Measurements from ENCODE around the gene RNF213.
"Not testable (repeated sequence)": the region's sequence is repeated elsewhere in the genome, so short reads cannot be mapped to it uniquely, and the experiment has no call there.

RNF213 gene

DNA sequence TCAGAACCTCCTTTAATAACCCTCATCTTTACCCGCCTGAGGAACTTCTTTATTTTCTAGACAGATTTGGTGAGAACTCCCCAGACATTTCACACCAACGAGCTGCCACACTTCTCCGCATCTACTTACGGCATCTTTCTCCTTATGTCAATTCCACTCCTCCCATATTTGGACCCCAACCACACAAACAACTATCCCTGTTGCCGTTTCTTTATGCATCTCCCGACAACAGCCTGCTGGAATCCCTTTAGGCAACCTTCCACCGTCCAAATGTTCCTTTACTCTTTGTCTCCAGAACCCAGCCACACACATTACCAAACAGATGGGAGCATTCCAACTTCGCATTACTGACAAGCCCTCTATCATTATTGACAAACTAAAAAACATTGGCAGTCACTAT lies 145.5 kb downstream of the RNF213 start:
- no peak for TF ChIP-seq EZH2phosphoT487 (IDR thresholded peaks at IDR 0.05; ENCODE audit: low read length)
- H3K4me3 ChIP-seq (ENCODE audit: low read length), result no peak overlapping the region
- H3K27me3 ChIP-seq (replicated peaks; ENCODE audit: insufficient read depth, low read length), result peaks cover 15% of the 10 kb centered on the region
- H3K36me3 ChIP-seq (replicated peaks; ENCODE audit: insufficient read depth, low read length), result no peaks in the 10 kb centered on the region
- DNase-seq, result no peak
- no peak overlapping the region for H3K4me2 ChIP-seq (ENCODE audit: low read depth, low read length)
- no peaks in the 10 kb centered on the region for H3F3A ChIP-seq (ENCODE audit: insufficient read depth, low read length)
- no peaks in the 10 kb centered on the region for H3K9me2 ChIP-seq (replicated peaks; ENCODE audit: insufficient read depth, low read length)
- no peak overlapping the region for H2AFZ ChIP-seq (ENCODE audit: low read length)
- H3K9ac ChIP-seq (ENCODE audit: low read length), result no peak overlapping the region
- no peaks in the 10 kb centered on the region for H3K9me3 ChIP-seq (replicated peaks; ENCODE audit: insufficient read depth, low read length)
- H4K20me1 ChIP-seq (ENCODE audit: insufficient read depth, low read length), result no peaks in the 10 kb centered on the region
- H3K27ac ChIP-seq (ENCODE audit: low read length), result no peak overlapping the region
- no peaks in the 10 kb centered on the region for H3K79me2 ChIP-seq (ENCODE audit: low read length)
- no peaks in the 10 kb centered on the region for H3K4me1 ChIP-seq (ENCODE audit: low read length)

DNA sequence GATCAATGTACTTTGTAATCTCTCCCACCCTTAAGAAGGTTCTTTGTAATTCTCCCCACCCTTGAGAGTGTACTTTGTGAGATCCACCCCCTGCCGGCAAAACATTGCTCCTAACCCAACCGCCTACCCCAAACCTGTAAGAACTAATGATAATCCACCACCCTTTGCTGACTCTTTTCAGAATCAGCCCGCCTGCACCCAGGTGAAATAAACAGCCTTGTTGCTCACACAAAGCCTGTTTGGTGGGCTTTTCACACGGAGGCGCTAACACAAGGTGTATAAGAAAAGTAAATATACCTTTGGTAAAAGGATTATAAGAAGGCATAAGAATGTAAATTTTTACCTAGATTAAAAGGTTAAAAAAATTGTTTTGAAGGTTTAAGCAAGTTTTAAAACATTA lies 147.3 kb downstream of the RNF213 start:
- H3K79me2 ChIP-seq (ENCODE audit: low read length); H2AFZ ChIP-seq (ENCODE audit: low read length); H3K9me2 ChIP-seq (replicated peaks; ENCODE audit: insufficient read depth, low read length); H3K9ac ChIP-seq (ENCODE audit: low read length); H3K4me2 ChIP-seq (ENCODE audit: low read depth, low read length); H3K36me3 ChIP-seq (replicated peaks; ENCODE audit: insufficient read depth, low read length); H3F3A ChIP-seq (ENCODE audit: insufficient read depth, low read length); H3K4me3 ChIP-seq (ENCODE audit: low read length); DNase-seq; H3K27ac ChIP-seq (ENCODE audit: low read length); H4K20me1 ChIP-seq (ENCODE audit: insufficient read depth, low read length); H3K9me3 ChIP-seq (replicated peaks; ENCODE audit: insufficient read depth, low read length); H3K4me1 ChIP-seq (ENCODE audit: low read length): not testable (repeated sequence)
- peaks cover 27% of the 10 kb centered on the region for H3K27me3 ChIP-seq (replicated peaks; ENCODE audit: insufficient read depth, low read length)

DNA sequence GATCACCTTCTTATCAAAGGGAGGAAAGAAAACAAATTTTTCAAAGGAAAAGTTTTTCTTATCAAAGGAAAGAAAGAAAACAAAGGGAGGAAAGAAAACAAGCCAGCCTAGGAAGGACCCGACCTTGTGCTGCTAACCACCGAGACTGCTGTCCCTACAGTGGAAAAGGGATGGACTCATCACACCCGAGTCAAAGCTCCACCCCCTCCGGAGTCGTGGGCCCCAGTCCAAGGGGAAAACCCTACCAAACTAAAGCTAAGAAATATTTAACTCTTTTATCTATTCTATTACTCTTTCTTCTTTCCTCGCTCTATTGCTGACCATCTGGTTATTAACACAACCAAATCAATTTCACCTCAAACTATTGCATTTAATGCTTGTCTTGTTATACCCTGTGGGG lies 148.2 kb downstream of the RNF213 start:
- Histone ChIP-seq H2AFZ (ENCODE audit: low read length) (no peak overlapping the region), H3K9me2 (replicated peaks; ENCODE audit: insufficient read depth, low read length) (no peaks in the 10 kb centered on the region), H3K4me3 (ENCODE audit: low read length) (no peak overlapping the region), H3K4me2 (ENCODE audit: low read depth, low read length) (no peak overlapping the region), H3K9me3 (replicated peaks; ENCODE audit: insufficient read depth, low read length) (no peaks in the 10 kb centered on the region), H3K9ac (ENCODE audit: low read length) (no peak overlapping the region), H3K36me3 (replicated peaks; ENCODE audit: insufficient read depth, low read length) (no peaks in the 10 kb centered on the region), H4K20me1 (ENCODE audit: insufficient read depth, low read length) (no peaks in the 10 kb centered on the region), H3K27ac (ENCODE audit: low read length) (no peak overlapping the region), H3K79me2 (ENCODE audit: low read length) (no peaks in the 10 kb centered on the region), H3K27me3 (replicated peaks; ENCODE audit: insufficient read depth, low read length) (peaks cover 36% of the 10 kb centered on the region), H3K4me1 (ENCODE audit: low read length) (no peaks in the 10 kb centered on the region), H3F3A (ENCODE audit: insufficient read depth, low read length) (no peaks in the 10 kb centered on the region; the same call in 1 of the 2 replicates)
- TF ChIP-seq EZH2 (optimal IDR thresholded peaks at IDR 0.05; ENCODE audit: low read depth, low read length) (no peak), EZH2phosphoT487 (IDR thresholded peaks at IDR 0.05; ENCODE audit: low read length) (no peak)
- TF ChIP-seq, protein P1, sequence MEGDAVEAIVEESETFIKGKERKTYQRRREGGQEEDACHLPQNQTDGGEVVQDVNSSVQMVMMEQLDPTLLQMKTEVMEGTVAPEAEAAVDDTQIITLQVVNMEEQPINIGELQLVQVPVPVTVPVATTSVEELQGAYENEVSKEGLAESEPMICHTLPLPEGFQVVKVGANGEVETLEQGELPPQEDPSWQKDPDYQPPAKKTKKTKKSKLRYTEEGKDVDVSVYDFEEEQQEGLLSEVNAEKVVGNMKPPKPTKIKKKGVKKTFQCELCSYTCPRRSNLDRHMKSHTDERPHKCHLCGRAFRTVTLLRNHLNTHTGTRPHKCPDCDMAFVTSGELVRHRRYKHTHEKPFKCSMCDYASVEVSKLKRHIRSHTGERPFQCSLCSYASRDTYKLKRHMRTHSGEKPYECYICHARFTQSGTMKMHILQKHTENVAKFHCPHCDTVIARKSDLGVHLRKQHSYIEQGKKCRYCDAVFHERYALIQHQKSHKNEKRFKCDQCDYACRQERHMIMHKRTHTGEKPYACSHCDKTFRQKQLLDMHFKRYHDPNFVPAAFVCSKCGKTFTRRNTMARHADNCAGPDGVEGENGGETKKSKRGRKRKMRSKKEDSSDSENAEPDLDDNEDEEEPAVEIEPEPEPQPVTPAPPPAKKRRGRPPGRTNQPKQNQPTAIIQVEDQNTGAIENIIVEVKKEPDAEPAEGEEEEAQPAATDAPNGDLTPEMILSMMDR (IDR thresholded peaks at IDR 0.05; ENCODE audit: low read length), result no peak
- no peak for DNase-seq

DNA sequence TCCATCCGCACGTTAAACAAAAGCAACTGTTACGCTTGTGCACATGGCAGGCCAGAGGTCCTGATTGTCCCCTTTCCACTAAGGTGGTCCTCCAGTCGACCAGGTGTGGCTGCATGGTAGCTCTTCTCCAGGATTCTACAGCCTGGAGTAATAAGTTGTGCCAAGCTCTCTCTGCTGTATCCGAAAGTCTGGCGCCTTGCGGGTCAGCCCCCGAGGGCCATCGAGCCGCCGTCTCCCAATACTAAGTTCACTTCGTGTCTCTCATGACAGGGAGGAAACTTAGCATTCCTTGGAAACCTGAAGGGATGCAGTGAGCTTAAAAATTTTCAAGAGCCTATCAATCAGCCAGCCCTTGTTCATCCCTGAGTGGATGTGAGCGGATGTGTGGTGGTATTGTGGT lies 149.0 kb downstream of the RNF213 start:
- no peaks in the 10 kb centered on the region for H3K9me3 ChIP-seq (replicated peaks; ENCODE audit: insufficient read depth, low read length)
- H3F3A ChIP-seq (ENCODE audit: insufficient read depth, low read length), result peaks cover 3% of the 10 kb centered on the region; the same call in 1 of the 2 replicates
- no peak overlapping the region for H3K9ac ChIP-seq (ENCODE audit: low read length)
- no peaks in the 10 kb centered on the region for H3K79me2 ChIP-seq (ENCODE audit: low read length)
- H3K27ac ChIP-seq (ENCODE audit: low read length), result no peak overlapping the region
- no peaks in the 10 kb centered on the region for H4K20me1 ChIP-seq (ENCODE audit: insufficient read depth, low read length)
- DNase-seq, result no peak
- H3K4me2 ChIP-seq (ENCODE audit: low read depth, low read length), result no peak overlapping the region
- TF ChIP-seq EZH2 (optimal IDR thresholded peaks at IDR 0.05; ENCODE audit: low read depth, low read length) (no peak), EZH2phosphoT487 (IDR thresholded peaks at IDR 0.05; ENCODE audit: low read length) (no peak)
- TF ChIP-seq, protein P1 (IDR thresholded peaks at IDR 0.05; ENCODE audit: low read length), result no peak
- no peaks in the 10 kb centered on the region for H3K9me2 ChIP-seq (replicated peaks; ENCODE audit: insufficient read depth, low read length)
- no peak overlapping the region for H3K4me3 ChIP-seq (ENCODE audit: low read length)
- H3K4me1 ChIP-seq (ENCODE audit: low read length), result no peaks in the 10 kb centered on the region
- no peak overlapping the region for H2AFZ ChIP-seq (ENCODE audit: low read length)
- H3K27me3 ChIP-seq (replicated peaks; ENCODE audit: insufficient read depth, low read length), result peaks cover 43% of the 10 kb centered on the region
- no peaks in the 10 kb centered on the region for H3K36me3 ChIP-seq (replicated peaks; ENCODE audit: insufficient read depth, low read length)

DNA sequence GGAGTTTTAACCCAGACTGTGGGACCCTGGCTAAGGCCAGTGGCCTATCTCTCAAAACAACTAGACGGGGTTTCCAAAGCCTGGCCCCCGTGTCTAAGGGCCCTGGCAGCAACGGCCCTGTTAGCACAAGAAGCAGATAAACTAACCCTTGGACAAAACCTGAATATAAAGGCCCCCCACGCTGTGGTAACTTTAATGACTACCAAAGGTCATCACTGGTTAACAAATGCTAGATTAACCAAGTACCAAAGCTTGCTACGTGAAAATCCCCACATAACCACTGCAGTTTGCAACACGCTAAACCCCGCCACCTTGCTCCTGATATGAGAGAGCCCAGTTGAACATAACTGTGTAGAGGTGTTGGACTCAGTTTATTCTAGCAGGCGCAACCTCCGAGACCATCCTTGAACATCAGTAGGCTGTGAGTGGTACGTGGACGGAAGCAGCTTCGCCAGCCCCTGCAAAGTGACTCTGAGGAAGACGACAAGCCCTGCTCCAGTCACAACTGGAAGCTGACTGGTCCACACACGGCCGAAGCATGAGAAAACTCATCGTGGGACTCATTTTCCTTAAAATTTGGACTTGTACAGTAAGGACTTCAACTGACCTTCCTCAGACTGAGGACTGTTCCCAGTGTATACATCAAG lies 149.9 kb downstream of the RNF213 start:
- H3K27me3 ChIP-seq (replicated peaks; ENCODE audit: insufficient read depth, low read length), result peaks cover 40% of the 10 kb centered on the region
- DNase-seq; H3K36me3 ChIP-seq (replicated peaks; ENCODE audit: insufficient read depth, low read length); H4K20me1 ChIP-seq (ENCODE audit: insufficient read depth, low read length); H3K9me3 ChIP-seq (replicated peaks; ENCODE audit: insufficient read depth, low read length); H3K4me3 ChIP-seq (ENCODE audit: low read length); H3K4me1 ChIP-seq (ENCODE audit: low read length); H3K9me2 ChIP-seq (replicated peaks; ENCODE audit: insufficient read depth, low read length); H3F3A ChIP-seq (ENCODE audit: insufficient read depth, low read length); H2AFZ ChIP-seq (ENCODE audit: low read length); H3K9ac ChIP-seq (ENCODE audit: low read length); H3K4me2 ChIP-seq (ENCODE audit: low read depth, low read length); H3K27ac ChIP-seq (ENCODE audit: low read length); H3K79me2 ChIP-seq (ENCODE audit: low read length): not testable (repeated sequence)
